H54 (cell line): ENCODE results near the gene SVEP1.
"Not testable (repeated sequence)": the region's sequence is repeated elsewhere in the genome, so short reads cannot be mapped to it uniquely, and the experiment has no call there.

Experiments used
- DNase-seq: peaks from one replicate; pipeline ENCODE4 v3.0.0; 2011; ENCODE audit warnings: low spot score, mixed read lengths; ENCODE audit not compliant: insufficient read length
- FAIRE-seq: peaks from 3 replicates; lab custom pipeline; 2011; peaks lifted over from hg19 to GRCh38; lab: Jason Lieb, UNC
- POLR2A ChIP-seq: IDR thresholded peaks from 2 replicates; pipeline ENCODE4 v1.6.1; 2011; ENCODE audit warnings: low read depth, mild to moderate bottlenecking, low read length

Gene SVEP1

GRCh38 chr9:110382731-110383130 lies 196.8 kb downstream of the SVEP1 start:
- FAIRE-seq, result no peak

GRCh38 chr9:110371411-110372007 lies 208.0 kb downstream of the SVEP1 start:
- FAIRE-seq (no peak), DNase-seq (no peak)
- TF ChIP-seq POLR2A, result no peak

More at GRCh38 chr9:110382731-110383130, 196.8 kb downstream of the SVEP1 start:
- TF ChIP-seq POLR2A, result no peak
- no peak for DNase-seq

GRCh38 chr9:110370315-110370714 lies 209.2 kb downstream of the SVEP1 start:
- DNase-seq, result no peak
- TF ChIP-seq POLR2A, result no peak
- peak; percentile 90 for FAIRE-seq

- no peak for TF ChIP-seq POLR2A
- DNase-seq, result no peak
- FAIRE-seq, result peak; percentile 11
Measured at GRCh38 chr9:110364451-110364850, 215.1 kb downstream of the SVEP1 start.

GRCh38 chr9:110358992-110359391 lies 220.5 kb downstream of the SVEP1 start:
- not testable (repeated sequence) for FAIRE-seq

GRCh38 chr9:110357505-110357904 lies 222.0 kb downstream of the SVEP1 start:
- TF ChIP-seq POLR2A, result no peak
- FAIRE-seq (no peak), DNase-seq (no peak)

More at GRCh38 chr9:110358992-110359391, 220.5 kb downstream of the SVEP1 start:
- not testable (repeated sequence) for DNase-seq

GRCh38 chr9:110356639-110357395 lies 222.7 kb downstream of the SVEP1 start:
- FAIRE-seq (no peak), DNase-seq (no peak)
- TF ChIP-seq POLR2A, result no peak

GRCh38 chr9:110355911-110356310 lies 223.6 kb downstream of the SVEP1 start:
- DNase-seq (no peak), FAIRE-seq (no peak)
- TF ChIP-seq POLR2A, result no peak

GRCh38 chr9:110351009-110351467 lies 228.5 kb downstream of the SVEP1 start:
- peak; percentile 75 for DNase-seq
- peak; percentile 96 for FAIRE-seq

GRCh38 chr9:110346325-110346724 lies 233.2 kb downstream of the SVEP1 start:
- FAIRE-seq (no peak), DNase-seq (no peak)

More at GRCh38 chr9:110351009-110351467, 228.5 kb downstream of the SVEP1 start:
- no peak for TF ChIP-seq POLR2A

GRCh38 chr9:110344821-110345220 lies 234.7 kb downstream of the SVEP1 start:
- TF ChIP-seq POLR2A, result no peak
- no peak for FAIRE-seq
- DNase-seq, result no peak

More at GRCh38 chr9:110346325-110346724, 233.2 kb downstream of the SVEP1 start:
- no peak for TF ChIP-seq POLR2A

- no peak for TF ChIP-seq POLR2A
- no peak for FAIRE-seq
- no peak for DNase-seq
Measured at GRCh38 chr9:110343551-110343950, 236.0 kb downstream of the SVEP1 start.

- no peak for TF ChIP-seq POLR2A
- FAIRE-seq, result peak; percentile 73
- DNase-seq, result no peak
Measured at GRCh38 chr9:110340306-110340705, 239.2 kb downstream of the SVEP1 start.

GRCh38 chr9:110338143-110338542 lies 241.4 kb downstream of the SVEP1 start:
- FAIRE-seq, result peak; percentile 27
- TF ChIP-seq POLR2A, result no peak
- DNase-seq, result no peak
